ENCODE measurements around the gene MYBPHL.

GRCh38 chr1:109258481-109259466 is 48.0 kb downstream of the MYBPHL start:
- TF ChIP-seq POLR2A (IDR thresholded peaks at IDR 0.05; ENCODE audit: low read depth, low read length) (no peak), TAF1 (IDR thresholded peaks at IDR 0.05; ENCODE audit: borderline replicate concordance, low read depth, low read length) (no peak)

All from GM12892 (cell line).